Measurements from ENCODE around the gene RASSF10.

DNA sequence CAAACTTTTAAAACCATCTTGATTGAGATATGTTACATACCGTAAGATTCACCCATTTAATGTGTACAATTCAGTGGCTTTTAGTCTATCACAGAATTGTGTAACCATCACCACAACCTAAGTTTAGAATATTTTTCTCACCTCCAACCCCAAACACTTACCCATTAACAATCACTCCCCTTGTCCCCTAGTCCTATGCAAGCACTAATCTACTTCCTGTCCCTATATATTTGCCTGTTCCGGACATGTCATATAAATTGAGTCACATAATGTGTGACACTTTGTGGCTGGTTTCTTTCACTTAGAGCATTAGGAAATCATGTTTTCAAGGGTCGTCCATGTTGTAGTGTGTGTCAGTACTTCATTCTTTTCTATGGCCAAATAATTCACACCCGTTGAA is 38.8 kb downstream of the RASSF10 start:
- TF ChIP-seq, protein P1, sequence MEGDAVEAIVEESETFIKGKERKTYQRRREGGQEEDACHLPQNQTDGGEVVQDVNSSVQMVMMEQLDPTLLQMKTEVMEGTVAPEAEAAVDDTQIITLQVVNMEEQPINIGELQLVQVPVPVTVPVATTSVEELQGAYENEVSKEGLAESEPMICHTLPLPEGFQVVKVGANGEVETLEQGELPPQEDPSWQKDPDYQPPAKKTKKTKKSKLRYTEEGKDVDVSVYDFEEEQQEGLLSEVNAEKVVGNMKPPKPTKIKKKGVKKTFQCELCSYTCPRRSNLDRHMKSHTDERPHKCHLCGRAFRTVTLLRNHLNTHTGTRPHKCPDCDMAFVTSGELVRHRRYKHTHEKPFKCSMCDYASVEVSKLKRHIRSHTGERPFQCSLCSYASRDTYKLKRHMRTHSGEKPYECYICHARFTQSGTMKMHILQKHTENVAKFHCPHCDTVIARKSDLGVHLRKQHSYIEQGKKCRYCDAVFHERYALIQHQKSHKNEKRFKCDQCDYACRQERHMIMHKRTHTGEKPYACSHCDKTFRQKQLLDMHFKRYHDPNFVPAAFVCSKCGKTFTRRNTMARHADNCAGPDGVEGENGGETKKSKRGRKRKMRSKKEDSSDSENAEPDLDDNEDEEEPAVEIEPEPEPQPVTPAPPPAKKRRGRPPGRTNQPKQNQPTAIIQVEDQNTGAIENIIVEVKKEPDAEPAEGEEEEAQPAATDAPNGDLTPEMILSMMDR (IDR thresholded peaks at IDR 0.05): no peak
- TF ChIP-seq EP300 (IDR thresholded peaks at IDR 0.05) (no peak), POLR2A (IDR thresholded peaks at IDR 0.05) (no peak), POLR2AphosphoS5 (IDR thresholded peaks at IDR 0.05) (no peak)

Data from upper lobe of left lung (tissue), 4 donors.